ENCODE data around the gene AKIP1. TPM values are rescaled to one million over a fixed set of nuclear protein-coding genes. Genes with fewer than 3 reads are reported as not detected.

The AKIP1 gene
- total RNA-seq, 4 donors from 2014 or later = 3.6 to 23.5 (median 16.1) TPM

DNA sequence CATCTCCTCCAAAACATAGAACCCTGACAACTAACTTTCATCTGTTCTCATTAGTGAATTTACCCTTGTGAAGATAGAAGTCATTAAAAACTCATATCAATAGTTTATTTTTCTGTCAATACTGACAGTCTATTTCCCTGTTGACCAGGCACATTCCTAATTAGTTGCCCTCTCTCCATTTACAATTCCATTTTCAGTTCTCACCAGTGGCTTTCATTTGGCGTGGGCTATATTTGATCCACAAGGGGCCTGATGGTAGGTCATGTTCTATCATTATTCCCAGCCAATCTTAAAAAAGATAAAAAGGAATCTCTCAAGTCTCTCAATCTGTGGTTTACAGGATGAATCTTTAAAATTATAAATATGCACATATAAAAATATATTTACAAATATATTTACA, 3.9 kb upstream of the AKIP1 start:
- TF ChIP-seq, protein P1, sequence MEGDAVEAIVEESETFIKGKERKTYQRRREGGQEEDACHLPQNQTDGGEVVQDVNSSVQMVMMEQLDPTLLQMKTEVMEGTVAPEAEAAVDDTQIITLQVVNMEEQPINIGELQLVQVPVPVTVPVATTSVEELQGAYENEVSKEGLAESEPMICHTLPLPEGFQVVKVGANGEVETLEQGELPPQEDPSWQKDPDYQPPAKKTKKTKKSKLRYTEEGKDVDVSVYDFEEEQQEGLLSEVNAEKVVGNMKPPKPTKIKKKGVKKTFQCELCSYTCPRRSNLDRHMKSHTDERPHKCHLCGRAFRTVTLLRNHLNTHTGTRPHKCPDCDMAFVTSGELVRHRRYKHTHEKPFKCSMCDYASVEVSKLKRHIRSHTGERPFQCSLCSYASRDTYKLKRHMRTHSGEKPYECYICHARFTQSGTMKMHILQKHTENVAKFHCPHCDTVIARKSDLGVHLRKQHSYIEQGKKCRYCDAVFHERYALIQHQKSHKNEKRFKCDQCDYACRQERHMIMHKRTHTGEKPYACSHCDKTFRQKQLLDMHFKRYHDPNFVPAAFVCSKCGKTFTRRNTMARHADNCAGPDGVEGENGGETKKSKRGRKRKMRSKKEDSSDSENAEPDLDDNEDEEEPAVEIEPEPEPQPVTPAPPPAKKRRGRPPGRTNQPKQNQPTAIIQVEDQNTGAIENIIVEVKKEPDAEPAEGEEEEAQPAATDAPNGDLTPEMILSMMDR (IDR thresholded peaks at IDR 0.05; ENCODE audit: low read depth) = no peak

DNA sequence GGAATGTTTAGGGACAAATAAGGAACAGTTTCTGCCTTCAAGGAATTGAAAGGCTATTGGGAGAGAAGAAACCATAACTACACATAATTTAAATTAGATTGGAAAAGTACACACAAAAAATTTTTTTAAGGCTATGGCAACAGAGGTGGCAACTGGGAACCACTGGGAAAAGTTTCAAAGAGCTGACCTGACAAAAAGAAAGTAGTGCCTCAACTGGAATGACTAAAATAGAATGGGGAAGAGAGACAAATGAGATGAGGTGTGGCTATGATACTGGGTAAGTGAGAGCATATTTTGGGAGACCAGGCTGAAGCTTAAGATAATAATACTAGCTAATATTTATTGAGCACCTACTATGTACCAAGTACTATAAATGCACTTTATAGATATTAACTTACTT, 2.9 kb upstream of the AKIP1 start:
- TF ChIP-seq, protein P1 (IDR thresholded peaks at IDR 0.05; ENCODE audit: low read depth) = no peak

DNA sequence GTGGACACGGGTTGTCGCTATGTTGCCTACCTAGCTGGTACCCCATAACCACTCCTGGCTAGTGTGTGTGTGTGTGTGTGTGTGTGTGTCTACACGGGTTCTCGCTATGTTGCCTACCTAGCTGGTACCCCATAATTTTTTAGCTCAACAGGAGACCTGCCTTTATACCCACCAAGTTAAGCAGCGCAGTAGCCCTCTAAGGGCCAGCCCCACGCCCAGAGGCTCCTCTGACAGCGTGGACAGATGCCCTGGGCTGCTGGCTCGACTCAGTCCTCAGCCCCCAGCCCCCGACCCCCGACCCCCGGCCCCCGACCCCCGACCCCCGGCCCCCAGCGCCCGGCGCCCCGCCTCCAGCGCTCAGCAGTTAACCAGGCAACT, 351 bp upstream of the AKIP1 start:
- TF ChIP-seq, protein P1 (IDR thresholded peaks at IDR 0.05; ENCODE audit: low read depth) = no peak

DNA sequence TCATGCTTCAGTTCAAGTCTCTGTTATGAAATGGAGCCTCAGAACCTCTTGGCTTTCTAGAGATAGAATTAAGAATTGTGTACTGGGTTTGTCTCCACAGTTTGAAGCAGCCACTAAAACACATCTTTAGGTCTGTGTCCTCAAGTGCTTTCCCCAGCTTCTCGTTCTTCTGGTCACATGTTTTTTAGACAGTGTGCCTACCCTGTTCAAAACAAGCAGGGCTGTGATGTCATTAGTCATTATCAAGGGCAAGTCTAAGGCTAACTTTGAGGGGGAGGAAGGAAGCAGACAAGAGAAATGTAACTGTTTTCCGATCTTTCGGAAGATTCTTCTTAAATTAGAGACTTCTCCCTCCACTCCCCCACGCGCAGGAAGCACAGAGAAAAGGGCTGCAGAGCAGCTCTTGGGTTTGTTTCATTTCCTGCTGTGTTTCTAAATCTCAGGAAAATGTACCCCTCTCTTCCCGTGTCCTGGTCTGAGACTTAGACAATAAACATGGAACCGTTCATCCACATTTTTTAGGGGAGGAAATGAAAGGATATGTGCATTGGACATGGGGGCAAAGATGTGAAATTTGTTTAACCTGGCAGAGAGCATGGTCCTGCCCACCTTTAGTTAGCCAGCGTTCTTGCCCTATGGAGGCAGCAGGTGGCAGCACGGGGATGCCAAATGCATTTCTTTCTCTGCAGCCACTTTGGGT, 3.1 kb downstream of the AKIP1 start:
- TF ChIP-seq, protein P1 (IDR thresholded peaks at IDR 0.05; ENCODE audit: low read depth) = no peak

DNA sequence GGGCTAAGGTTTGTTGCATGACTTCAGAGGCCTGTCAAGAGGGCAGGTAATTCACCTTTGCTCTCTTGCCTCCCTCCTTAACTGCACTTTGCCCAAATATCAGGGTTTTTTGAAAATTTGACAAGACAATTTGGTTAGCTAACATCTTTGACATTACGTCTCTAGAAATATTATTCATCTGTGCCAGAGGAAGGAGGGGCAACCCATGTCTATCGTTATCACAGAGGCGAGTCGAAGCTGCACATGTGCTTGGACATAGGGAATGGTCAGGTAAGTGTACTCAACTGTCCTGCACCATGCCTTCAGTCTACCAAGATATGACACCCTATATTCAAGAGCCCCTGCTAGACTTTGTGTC, 3.7 kb downstream of the AKIP1 start:
- TF ChIP-seq, protein P1 (IDR thresholded peaks at IDR 0.05; ENCODE audit: low read depth) = no peak

DNA sequence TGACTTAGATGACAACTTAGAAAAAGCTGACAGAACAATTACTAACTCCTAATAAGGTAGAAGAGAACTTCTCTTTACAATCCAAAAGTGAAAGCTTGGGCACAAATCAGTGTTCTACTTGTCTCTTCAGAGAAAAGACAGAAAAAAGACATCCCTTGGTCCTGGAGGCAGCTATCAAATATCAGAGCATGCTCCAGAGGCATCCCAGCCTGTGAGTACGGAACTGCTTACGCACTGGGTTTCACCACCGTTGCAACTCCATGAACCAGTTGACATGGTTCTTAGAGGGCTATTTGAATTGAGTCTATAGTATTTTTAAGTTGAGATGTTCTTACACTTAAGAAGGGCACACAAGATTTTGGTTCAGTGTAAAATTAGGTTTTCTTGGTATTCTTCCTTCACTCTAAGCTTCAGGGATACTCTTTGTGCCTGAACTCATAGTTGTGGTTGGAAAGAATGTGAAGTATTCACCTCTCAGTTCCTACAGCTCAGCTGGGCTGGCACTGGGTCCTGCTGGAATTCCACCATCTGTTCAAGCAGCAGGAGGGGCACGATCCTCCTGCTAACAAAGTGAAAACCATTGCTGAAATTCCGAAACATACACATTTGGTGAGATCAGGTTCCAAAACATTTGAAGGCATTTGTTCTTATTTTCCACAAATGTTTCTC, 6.3 kb downstream of the AKIP1 start:
- TF ChIP-seq, protein P1 (IDR thresholded peaks at IDR 0.05; ENCODE audit: low read depth) = no peak

DNA sequence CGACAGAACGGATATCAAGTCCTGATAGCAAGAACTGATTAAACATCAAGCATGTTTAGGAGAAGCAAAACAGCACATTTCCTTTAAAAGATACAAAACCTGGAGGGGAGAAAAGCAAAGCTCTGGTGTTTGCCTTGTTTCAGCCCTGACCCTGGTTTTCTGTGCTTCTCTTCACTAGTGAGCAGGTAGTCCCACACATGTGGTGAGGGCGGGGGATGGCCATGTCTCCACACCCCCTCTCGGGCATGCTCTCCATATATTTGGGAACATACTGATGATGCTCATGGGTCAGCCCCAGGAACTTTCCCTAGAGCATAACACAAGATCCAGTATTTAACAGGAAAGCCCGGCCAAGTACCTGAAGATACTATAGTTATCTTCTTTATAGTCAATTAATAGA, 11.7 kb downstream of the AKIP1 start:
- TF ChIP-seq, protein P1 (IDR thresholded peaks at IDR 0.05; ENCODE audit: low read depth) = no peak

Data from subcutaneous adipose tissue (tissue), 4 donors.